ENCODE data around the gene RXFP4.

RXFP4 gene

DNA sequence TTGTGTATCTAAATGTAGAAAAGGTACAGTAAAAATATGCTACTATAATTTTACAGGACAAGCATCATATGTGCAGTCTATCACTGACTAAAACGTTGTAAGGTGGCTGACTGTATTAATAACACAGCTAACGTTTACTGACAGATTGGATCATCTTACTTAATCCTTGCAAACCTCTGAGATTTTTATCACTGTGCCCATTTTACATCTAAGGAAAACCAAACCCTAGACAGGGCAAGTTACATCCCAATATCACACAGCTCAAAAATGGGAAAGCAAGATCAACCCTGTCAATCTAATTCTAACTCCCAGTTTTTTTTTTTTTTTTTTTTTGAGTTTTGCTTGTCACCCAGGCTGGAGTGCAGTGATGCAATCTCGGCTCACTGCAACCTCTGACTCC lies 22.8 kb upstream of the RXFP4 start:
- H2AFZ ChIP-seq (ENCODE audit: low read depth, low read length): no peak overlapping the region
- no peak overlapping the region for H2BK5ac ChIP-seq (ENCODE audit: low read depth, low read length, poor library complexity, severe bottlenecking)
- no peak overlapping the region for H3K4me3 ChIP-seq (ENCODE audit: insufficient read depth in 1 of 2, low read depth in 1 of 2, low read length in 2 of 2)
- H3K79me1 ChIP-seq (replicated peaks; ENCODE audit: low read length, poor library complexity, severe bottlenecking): peaks cover 14% of the 10 kb centered on the region
- no peaks in the 10 kb centered on the region for H3K9me3 ChIP-seq (ENCODE audit: control insufficient read depth, low read length)
- H4K8ac ChIP-seq (ENCODE audit: low read length): no peak overlapping the region
- no peak overlapping the region for H3K27ac ChIP-seq (ENCODE audit: low read length, poor library complexity, severe bottlenecking)
- H3K4me2 ChIP-seq (ENCODE audit: low read length, poor library complexity, severe bottlenecking): no peak overlapping the region
- H3K4me1 ChIP-seq (ENCODE audit: control insufficient read depth, insufficient read depth, low read depth, low read length): no peaks in the 10 kb centered on the region
- no peak overlapping the region for H2BK15ac ChIP-seq (ENCODE audit: low read depth, poor library complexity, severe bottlenecking)
- no peak overlapping the region for H3K18ac ChIP-seq (ENCODE audit: low read depth in 1 of 2, low read length in 2 of 2)
- no peak for DNase-seq
- no peak overlapping the region for H4K91ac ChIP-seq (ENCODE audit: low read length)
- no peak overlapping the region for H2BK120ac ChIP-seq (ENCODE audit: low read depth, low read length)
- no peak overlapping the region for H3K4ac ChIP-seq (ENCODE audit: low read depth in 1 of 2, low read length in 2 of 2)
- 97% methylated on average over 3 of the region's 3 CpGs for WGBS
- H3K36me3 ChIP-seq (ENCODE audit: control insufficient read depth in 1 of 2, insufficient read depth in 2 of 2, low read depth in 1 of 2, low read length in 2 of 2): peaks cover 34 to 95% of the 10 kb centered on the region in 2 experiments
- no peaks in the 10 kb centered on the region for H3K27me3 ChIP-seq (ENCODE audit: control insufficient read depth in 1 of 2, insufficient read depth in 1 of 2, low read length in 2 of 2)
- H3K14ac ChIP-seq (ENCODE audit: low read length in 2 of 2): no peak overlapping the region
- H2BK12ac ChIP-seq (ENCODE audit: low read length in 2 of 2): no peak overlapping the region
- H2AK5ac ChIP-seq (ENCODE audit: low read length, severe bottlenecking): no peak overlapping the region
- H3K23ac ChIP-seq (ENCODE audit: low read length in 2 of 2): no peak overlapping the region
- H3K9ac ChIP-seq (ENCODE audit: low read length): no peak overlapping the region

DNA sequence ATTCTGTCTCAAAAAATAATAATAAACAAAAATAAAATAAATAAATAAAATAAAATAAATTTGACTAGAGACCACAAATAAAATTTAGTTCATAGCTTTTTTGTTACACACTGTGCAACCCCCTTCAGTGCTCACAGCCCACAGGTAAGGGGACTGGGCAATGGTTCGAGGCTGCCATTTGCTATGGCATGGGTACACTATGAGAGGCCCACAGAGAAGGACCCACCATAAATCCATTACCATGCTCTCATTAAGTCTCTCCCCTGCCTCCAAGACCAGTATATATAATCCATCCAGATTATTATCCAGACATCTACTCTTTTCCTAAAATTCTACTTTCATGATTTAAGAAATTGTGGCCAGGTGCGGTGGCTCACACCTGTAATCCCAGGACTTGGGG lies 21.6 kb upstream of the RXFP4 start:
- no peak for DNase-seq
- Histone ChIP-seq H4K91ac (ENCODE audit: low read length) (no peak overlapping the region), H3K23ac (ENCODE audit: low read length in 2 of 2) (no peak overlapping the region), H3K4me1 (ENCODE audit: control insufficient read depth, insufficient read depth, low read depth, low read length) (no peaks in the 10 kb centered on the region), H3K27ac (ENCODE audit: low read length, poor library complexity, severe bottlenecking) (no peak overlapping the region), H3K79me1 (replicated peaks; ENCODE audit: low read length, poor library complexity, severe bottlenecking) (peaks cover 16% of the 10 kb centered on the region), H4K8ac (ENCODE audit: low read length) (no peak overlapping the region), H3K4me2 (ENCODE audit: low read length, poor library complexity, severe bottlenecking) (no peak overlapping the region), H2BK15ac (ENCODE audit: low read depth, poor library complexity, severe bottlenecking) (no peak overlapping the region), H3K18ac (ENCODE audit: low read depth in 1 of 2, low read length in 2 of 2) (no peak overlapping the region), H3K36me3 (ENCODE audit: control insufficient read depth in 1 of 2, insufficient read depth in 2 of 2, low read depth in 1 of 2, low read length in 2 of 2) (peaks cover 44 to 93% of the 10 kb centered on the region in 2 experiments), H2AFZ (ENCODE audit: low read depth, low read length) (no peak overlapping the region), H2BK5ac (ENCODE audit: low read depth, low read length, poor library complexity, severe bottlenecking) (no peak overlapping the region), H3K14ac (ENCODE audit: low read length in 2 of 2) (no peak overlapping the region), H2BK120ac (ENCODE audit: low read depth, low read length) (no peak overlapping the region), H3K9ac (ENCODE audit: low read length) (no peak overlapping the region), H2BK12ac (ENCODE audit: low read length in 2 of 2) (no peak overlapping the region), H3K9me3 (ENCODE audit: control insufficient read depth, low read length) (no peaks in the 10 kb centered on the region), H3K4ac (ENCODE audit: low read depth in 1 of 2, low read length in 2 of 2) (no peak overlapping the region), H2AK5ac (ENCODE audit: low read length, severe bottlenecking) (no peak overlapping the region), H3K4me3 (ENCODE audit: insufficient read depth in 1 of 2, low read depth in 1 of 2, low read length in 2 of 2) (no peak overlapping the region), H3K27me3 (ENCODE audit: control insufficient read depth in 1 of 2, insufficient read depth in 1 of 2, low read length in 2 of 2) (no peaks in the 10 kb centered on the region)
- 94% methylated on average over 2 of the region's 2 CpGs for WGBS

DNA sequence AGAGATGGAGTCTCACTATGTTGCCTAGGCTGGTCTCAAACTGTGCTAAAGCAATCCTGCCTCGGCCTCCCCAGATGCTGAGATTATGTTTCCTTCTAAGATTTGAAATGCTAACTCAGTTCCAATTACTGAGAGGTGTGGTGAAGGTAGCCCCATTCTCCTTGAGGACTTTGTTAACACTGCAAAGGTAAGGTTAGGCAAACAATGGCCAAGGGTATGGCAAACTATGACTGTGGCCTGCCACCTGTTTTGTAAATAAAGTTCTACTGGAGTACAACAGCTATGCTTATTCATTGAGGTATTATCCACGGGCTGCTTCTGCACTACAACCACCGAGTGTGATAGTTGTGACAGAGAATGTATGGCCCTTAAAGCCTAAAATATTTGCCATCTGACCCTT lies 20.7 kb upstream of the RXFP4 start:
- H3K79me1 ChIP-seq (replicated peaks; ENCODE audit: low read length, poor library complexity, severe bottlenecking): peaks cover 19% of the 10 kb centered on the region
- H3K36me3 ChIP-seq (ENCODE audit: control insufficient read depth in 1 of 2, insufficient read depth in 2 of 2, low read depth in 1 of 2, low read length in 2 of 2): peaks cover 48 to 91% of the 10 kb centered on the region in 2 experiments
- H3K4me1 ChIP-seq (ENCODE audit: control insufficient read depth, insufficient read depth, low read depth, low read length): no peaks in the 10 kb centered on the region
- H3K23ac ChIP-seq (ENCODE audit: low read length in 2 of 2): no peak overlapping the region
- no peak overlapping the region for H3K18ac ChIP-seq (ENCODE audit: low read depth in 1 of 2, low read length in 2 of 2)
- WGBS: 94% methylated on average over 3 of the region's 3 CpGs
- H2AK5ac ChIP-seq (ENCODE audit: low read length, severe bottlenecking): no peak overlapping the region
- no peaks in the 10 kb centered on the region for H3K9me3 ChIP-seq (ENCODE audit: control insufficient read depth, low read length)
- no peak overlapping the region for H2BK5ac ChIP-seq (ENCODE audit: low read depth, low read length, poor library complexity, severe bottlenecking)
- no peak overlapping the region for H3K14ac ChIP-seq (ENCODE audit: low read length in 2 of 2)
- H4K91ac ChIP-seq (ENCODE audit: low read length): no peak overlapping the region
- no peak overlapping the region for H2BK12ac ChIP-seq (ENCODE audit: low read length in 2 of 2)
- DNase-seq: no peak
- H3K9ac ChIP-seq (ENCODE audit: low read length): no peak overlapping the region
- no peak overlapping the region for H4K8ac ChIP-seq (ENCODE audit: low read length)
- H3K27ac ChIP-seq (ENCODE audit: low read length, poor library complexity, severe bottlenecking): no peak overlapping the region
- no peak overlapping the region for H3K4me2 ChIP-seq (ENCODE audit: low read length, poor library complexity, severe bottlenecking)
- H3K4me3 ChIP-seq (ENCODE audit: insufficient read depth in 1 of 2, low read depth in 1 of 2, low read length in 2 of 2): no peak overlapping the region
- H2BK120ac ChIP-seq (ENCODE audit: low read depth, low read length): no peak overlapping the region
- no peak overlapping the region for H2AFZ ChIP-seq (ENCODE audit: low read depth, low read length)
- no peak overlapping the region for H2BK15ac ChIP-seq (ENCODE audit: low read depth, poor library complexity, severe bottlenecking)
- H3K27me3 ChIP-seq (ENCODE audit: control insufficient read depth in 1 of 2, insufficient read depth in 1 of 2, low read length in 2 of 2): no peaks in the 10 kb centered on the region
- H3K4ac ChIP-seq (ENCODE audit: low read depth in 1 of 2, low read length in 2 of 2): no peak overlapping the region

DNA sequence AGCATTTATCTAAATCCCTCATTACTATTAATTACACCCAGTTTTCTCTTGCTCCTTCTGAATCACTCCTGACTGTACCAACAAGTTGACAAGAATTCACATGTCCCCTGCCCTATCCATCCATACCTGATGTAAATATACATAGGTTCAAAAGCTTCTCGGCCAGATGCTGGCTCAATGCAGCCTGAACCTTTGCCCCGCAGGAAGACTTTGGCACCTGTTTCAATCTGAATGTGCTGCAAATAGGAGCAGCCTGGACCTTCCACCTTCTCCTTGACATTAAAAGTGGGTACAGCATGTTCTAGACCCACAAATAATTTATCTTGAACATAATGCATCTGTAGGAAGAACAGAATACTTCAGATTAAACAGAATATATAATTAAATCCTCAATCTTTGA lies 15.9 kb upstream of the RXFP4 start:
- no peak overlapping the region for H2AFZ ChIP-seq (ENCODE audit: low read depth, low read length)
- no peak overlapping the region for H3K23ac ChIP-seq (ENCODE audit: low read length in 2 of 2)
- no peak overlapping the region for H3K4me3 ChIP-seq (ENCODE audit: insufficient read depth in 1 of 2, low read depth in 1 of 2, low read length in 2 of 2)
- H3K4ac ChIP-seq (ENCODE audit: low read depth in 1 of 2, low read length in 2 of 2): no peak overlapping the region
- H3K27ac ChIP-seq (ENCODE audit: low read length, poor library complexity, severe bottlenecking): no peak overlapping the region
- peaks cover 20% of the 10 kb centered on the region for H3K79me1 ChIP-seq (replicated peaks; ENCODE audit: low read length, poor library complexity, severe bottlenecking)
- no peak overlapping the region for H2BK15ac ChIP-seq (ENCODE audit: low read depth, poor library complexity, severe bottlenecking)
- H3K36me3 ChIP-seq (ENCODE audit: control insufficient read depth in 1 of 2, insufficient read depth in 2 of 2, low read depth in 1 of 2, low read length in 2 of 2): peaks cover 54 to 94% of the 10 kb centered on the region in 2 experiments
- H3K27me3 ChIP-seq (ENCODE audit: control insufficient read depth in 1 of 2, insufficient read depth in 1 of 2, low read length in 2 of 2): no peaks in the 10 kb centered on the region
- no peak overlapping the region for H3K4me2 ChIP-seq (ENCODE audit: low read length, poor library complexity, severe bottlenecking)
- H2AK5ac ChIP-seq (ENCODE audit: low read length, severe bottlenecking): no peak overlapping the region
- no peaks in the 10 kb centered on the region for H3K9me3 ChIP-seq (ENCODE audit: control insufficient read depth, low read length)
- DNase-seq: no peak
- H4K91ac ChIP-seq (ENCODE audit: low read length): no peak overlapping the region
- H3K4me1 ChIP-seq (ENCODE audit: control insufficient read depth, insufficient read depth, low read depth, low read length): no peaks in the 10 kb centered on the region
- H2BK12ac ChIP-seq (ENCODE audit: low read length in 2 of 2): no peak overlapping the region
- H3K18ac ChIP-seq (ENCODE audit: low read depth in 1 of 2, low read length in 2 of 2): no peak overlapping the region
- H2BK120ac ChIP-seq (ENCODE audit: low read depth, low read length): no peak overlapping the region
- H3K14ac ChIP-seq (ENCODE audit: low read length in 2 of 2): no peak overlapping the region
- H3K9ac ChIP-seq (ENCODE audit: low read length): no peak overlapping the region
- no peak overlapping the region for H4K8ac ChIP-seq (ENCODE audit: low read length)
- H2BK5ac ChIP-seq (ENCODE audit: low read depth, low read length, poor library complexity, severe bottlenecking): no peak overlapping the region
- 100% methylated on average over 2 of the region's 2 CpGs for WGBS

Data from mesenchymal stem cell (in vitro differentiated cells and primary cell).